Lower leg skin (tissue), 4 donors: ENCODE measurements around the gene CD300H. TPM values are rescaled to one million over a fixed set of nuclear protein-coding genes. Genes with fewer than 3 reads are reported as not detected.

ENCODE experiments used
- DNase-seq, 2 donors: peaks; one replicate each; pipeline ENCODE4 v3.0.0-alpha.2; 2019; ENCODE audit warnings: low spot score in 2 of 2
- H3K4me3 ChIP-seq: fragments of 200-600 bp; sonication (generic); 2 replicates; pipeline ENCODE4 v1.5.1; 2017; ENCODE audit warnings: mild to moderate bottlenecking, low read depth; ENCODE audit not compliant: poor library complexity, severe bottlenecking
- POLR2A ChIP-seq, 2 donors: fragments of 450-650 bp; IDR thresholded peaks; one replicate each; pipeline ENCODE4 v1.6.1; 2016 to 2017; ENCODE audit warnings: antibody characterized with exemption in 2 of 2, mild to moderate bottlenecking in 1 of 2, moderate library complexity in 1 of 2
- WGBS, 2 donors: methylation state at CpG; one replicate each; pipeline ENCODE4 v1.1.5; 2018; 5-methylcytosine and 5-hydroxymethylcytosine counted together
- intact Hi-C: fragments of 100-400 bp; cut with DNase I; formaldehyde crosslinking; loops from one replicate; pipeline ENCODE4 v1.15.0; 2023; ENCODE audit warnings: low total_unique reads
- total RNA-seq, 4 donors: library from RNA; depleted of rRNA; stranded (reverse); fragments of >200 nt; gene quantifications; one replicate each; pipeline ENCODE4 v1.1.0, GENCODE V29; 2016
- TF ChIP-seq, protein P1 (sequence below), 3 donors: fragments of 450-650 bp; IDR thresholded peaks; one replicate each; pipeline ENCODE4 v1.5.1; 2016; ENCODE audit warnings: antibody characterized with exemption in 3 of 3, mild to moderate bottlenecking in 3 of 3, moderate library complexity in 2 of 3

Gene CD300H
- total RNA-seq, 4 donors from 2014 or later, result not detected

DNA sequence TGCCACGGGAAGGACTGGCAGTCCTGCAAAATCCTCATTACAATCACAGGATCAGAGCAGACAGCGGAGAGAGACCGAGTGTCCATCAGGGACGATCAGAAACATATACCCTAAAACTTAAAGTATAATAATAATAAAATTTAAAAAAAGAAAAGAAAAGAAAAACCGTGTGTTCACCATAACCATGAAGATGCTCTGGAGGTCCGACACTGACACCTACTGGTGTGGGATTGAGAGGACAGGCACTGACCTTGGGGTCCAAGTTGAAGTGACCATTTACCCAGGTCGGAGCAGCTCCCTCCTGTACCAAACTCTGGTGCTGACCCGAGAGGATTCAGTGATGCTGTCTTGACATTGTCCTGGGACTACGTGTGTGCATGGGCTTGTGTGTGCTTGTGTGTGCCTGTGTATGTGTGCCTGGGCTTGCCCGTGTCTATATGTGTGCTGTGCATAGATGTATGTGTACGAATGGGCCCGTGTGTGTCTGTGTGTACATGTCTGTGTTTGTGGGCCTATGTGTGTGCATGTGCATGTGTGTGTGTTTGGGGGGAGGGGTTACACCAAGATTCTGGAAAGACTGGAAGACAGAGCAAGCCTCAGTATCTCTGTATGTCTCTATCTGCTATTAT lies 34.7 kb upstream of the CD300H start:
- no peak for DNase-seq
- no peak for TF ChIP-seq POLR2A (IDR thresholded peaks at IDR 0.05)
- TF ChIP-seq, protein P1, sequence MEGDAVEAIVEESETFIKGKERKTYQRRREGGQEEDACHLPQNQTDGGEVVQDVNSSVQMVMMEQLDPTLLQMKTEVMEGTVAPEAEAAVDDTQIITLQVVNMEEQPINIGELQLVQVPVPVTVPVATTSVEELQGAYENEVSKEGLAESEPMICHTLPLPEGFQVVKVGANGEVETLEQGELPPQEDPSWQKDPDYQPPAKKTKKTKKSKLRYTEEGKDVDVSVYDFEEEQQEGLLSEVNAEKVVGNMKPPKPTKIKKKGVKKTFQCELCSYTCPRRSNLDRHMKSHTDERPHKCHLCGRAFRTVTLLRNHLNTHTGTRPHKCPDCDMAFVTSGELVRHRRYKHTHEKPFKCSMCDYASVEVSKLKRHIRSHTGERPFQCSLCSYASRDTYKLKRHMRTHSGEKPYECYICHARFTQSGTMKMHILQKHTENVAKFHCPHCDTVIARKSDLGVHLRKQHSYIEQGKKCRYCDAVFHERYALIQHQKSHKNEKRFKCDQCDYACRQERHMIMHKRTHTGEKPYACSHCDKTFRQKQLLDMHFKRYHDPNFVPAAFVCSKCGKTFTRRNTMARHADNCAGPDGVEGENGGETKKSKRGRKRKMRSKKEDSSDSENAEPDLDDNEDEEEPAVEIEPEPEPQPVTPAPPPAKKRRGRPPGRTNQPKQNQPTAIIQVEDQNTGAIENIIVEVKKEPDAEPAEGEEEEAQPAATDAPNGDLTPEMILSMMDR (IDR thresholded peaks at IDR 0.05), result no peak
- H3K4me3 ChIP-seq, result no peak overlapping the region
- intact Hi-C loops, result no loop called here
- WGBS, 2 donors, result 46 to 56% methylated on average over 12 of the region's 12 CpGs

DNA sequence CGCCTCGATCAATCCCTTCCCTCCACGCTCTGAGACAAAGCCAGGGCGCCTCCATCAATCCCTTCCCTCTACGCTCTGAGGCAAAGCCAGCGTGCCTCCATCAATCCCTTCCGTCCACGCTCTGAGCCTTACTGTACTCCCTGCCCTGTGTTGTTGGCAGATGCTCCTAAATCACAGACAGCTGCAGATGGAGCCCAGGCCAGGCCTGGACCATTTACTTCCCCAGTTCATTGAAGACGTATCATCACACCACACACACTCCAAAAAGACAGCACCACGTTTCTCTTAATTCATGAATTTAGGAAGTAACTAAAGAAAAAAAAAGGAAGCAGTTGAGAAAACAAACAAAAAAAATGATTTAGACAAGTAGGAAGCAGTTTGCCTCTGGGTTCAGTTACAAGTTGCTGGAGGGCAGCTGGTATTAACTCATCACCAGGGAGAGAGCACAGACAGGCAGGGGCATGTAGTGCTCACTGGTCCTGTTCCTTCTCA lies 32.2 kb upstream of the CD300H start:
- H3K4me3 ChIP-seq, result no peak overlapping the region
- WGBS, 2 donors, result 36 to 37% methylated on average over 10 of the region's 10 CpGs
- intact Hi-C loops, result no loop called here
- no peak for TF ChIP-seq POLR2A (IDR thresholded peaks at IDR 0.05)
- TF ChIP-seq, protein P1 (IDR thresholded peaks at IDR 0.05), result no peak
- no peak for DNase-seq

DNA sequence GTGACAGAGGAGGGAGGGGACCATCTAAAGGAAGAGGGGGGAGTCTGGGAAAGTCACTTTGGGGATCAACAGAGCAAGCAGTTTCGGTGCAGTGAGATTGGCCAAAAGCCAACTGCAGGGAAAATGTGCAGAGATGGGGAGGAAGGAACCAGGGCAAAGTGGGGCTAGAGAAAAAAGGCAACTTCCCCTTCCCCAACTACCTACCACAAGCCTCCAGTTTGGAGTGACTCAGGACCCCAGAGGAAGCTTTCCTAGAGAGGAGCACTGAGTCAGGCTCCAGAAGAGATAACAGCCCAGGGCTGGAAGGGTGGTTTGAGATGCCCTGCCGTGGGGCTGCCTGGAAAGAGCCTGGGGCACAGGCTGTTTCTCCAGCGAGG lies 31.7 kb upstream of the CD300H start:
- intact Hi-C loops, result no loop called here

DNA sequence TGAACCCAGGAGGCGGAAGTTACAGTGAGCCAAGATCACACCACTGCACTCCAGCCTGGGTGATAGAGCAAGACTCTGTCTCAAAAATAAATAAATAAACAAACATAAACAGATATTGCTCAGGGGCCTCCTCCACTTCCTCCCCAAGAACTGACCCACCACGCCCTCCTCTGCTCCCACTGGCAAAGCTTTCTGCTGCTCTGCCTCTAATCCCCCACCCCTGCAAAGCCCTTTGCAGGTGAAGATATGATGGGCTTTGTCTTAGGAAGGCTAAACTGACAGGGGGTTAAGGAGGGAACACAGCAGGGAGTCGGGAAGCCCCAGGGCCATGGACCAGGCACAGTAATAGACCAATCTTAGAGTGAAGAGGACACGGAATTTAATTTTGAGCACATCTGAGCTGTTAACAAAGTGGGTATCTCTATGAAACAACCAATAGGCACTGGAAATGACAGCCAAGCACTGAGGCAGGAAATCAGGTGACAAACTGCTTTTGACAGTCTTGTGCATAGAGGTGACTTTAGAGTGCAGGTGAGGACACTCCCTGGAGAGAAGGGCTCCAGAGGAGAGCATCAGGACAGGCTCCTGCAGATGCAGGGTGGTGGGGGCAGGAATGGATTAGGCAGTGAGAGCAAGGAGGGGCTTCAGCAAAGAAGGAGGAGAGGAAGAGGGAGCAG lies 31.2 kb upstream of the CD300H start:
- no peak for DNase-seq
- 75 to 81% methylated on average over 4 of the region's 4 CpGs for WGBS, 2 donors
- no peak for TF ChIP-seq POLR2A (IDR thresholded peaks at IDR 0.05)
- TF ChIP-seq, protein P1 (IDR thresholded peaks at IDR 0.05), result no peak
- intact Hi-C loops, result no loop called here
- no peak overlapping the region for H3K4me3 ChIP-seq

More for the DNA sequence above, 31.7 kb upstream of the CD300H start:
- H3K4me3 ChIP-seq, result no peak overlapping the region
- 12 to 13% methylated on average over 3 of the region's 3 CpGs for WGBS, 2 donors
- no peak for DNase-seq
- TF ChIP-seq, protein P1 (IDR thresholded peaks at IDR 0.05), result no peak
- no peak for TF ChIP-seq POLR2A (IDR thresholded peaks at IDR 0.05)

DNA sequence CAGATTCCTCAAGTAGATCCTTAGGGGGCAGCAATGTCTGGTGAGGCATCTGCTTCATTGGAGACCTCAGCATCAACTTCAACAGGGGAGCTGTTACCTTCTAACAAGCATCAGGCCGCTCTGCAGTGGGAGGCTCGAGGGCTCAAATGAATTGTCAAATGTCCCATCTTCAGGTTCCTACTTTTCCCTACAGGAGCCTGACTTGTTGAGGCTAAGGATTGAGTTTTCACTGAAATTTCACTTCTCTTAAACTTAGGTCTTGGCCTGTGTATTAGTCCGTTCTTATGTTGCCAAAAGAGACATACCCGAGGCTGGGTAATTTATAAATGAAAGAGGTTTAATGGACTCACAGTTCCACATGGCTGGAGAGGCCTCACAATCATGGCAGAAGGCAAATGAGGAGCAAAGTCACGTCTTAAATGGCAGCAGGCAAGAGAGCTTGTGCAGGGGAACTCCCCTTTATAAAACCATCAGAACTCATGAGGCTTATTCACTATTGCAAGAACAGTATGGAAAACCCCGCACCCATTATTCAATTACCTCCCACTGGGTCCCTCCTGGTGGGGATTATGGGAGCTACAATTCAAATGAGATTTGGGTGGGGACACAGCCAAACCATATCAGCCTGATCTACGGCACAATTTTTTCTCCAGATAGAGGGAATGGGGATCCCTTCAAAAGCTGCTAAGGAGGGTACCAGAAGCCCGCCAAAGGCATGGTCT lies 29.9 kb upstream of the CD300H start:
- DNase-seq, result no peak
- H3K4me3 ChIP-seq, result no peak overlapping the region
- intact Hi-C loops, result no loop called here
- TF ChIP-seq, protein P1 (IDR thresholded peaks at IDR 0.05), result no peak
- no peak for TF ChIP-seq POLR2A (IDR thresholded peaks at IDR 0.05)
- 71 to 77% methylated on average over 8 of the region's 8 CpGs for WGBS, 2 donors
